PFSK-1 (cell line): ENCODE results near the gene SNRPA1.

ENCODE experiments used
- FOXP2 ChIP-seq: optimal IDR thresholded peaks from 2 replicates; pipeline ENCODE3; 2011; ENCODE audit warnings: borderline replicate concordance, control low read depth, inconsistent platforms; ENCODE audit not compliant: insufficient read depth; ENCODE audit errors: extremely low read length, extremely low read depth
- POLR2AphosphoS5 ChIP-seq: IDR thresholded peaks from 2 replicates; pipeline ENCODE4 v1.6.1; 2012; ENCODE audit warnings: low read depth, mild to moderate bottlenecking, control low read depth, low read length, moderate library complexity
- REST ChIP-seq, 2 experiments: IDR thresholded peaks; 2 replicates each; pipeline versions ENCODE4 v1.6.1 to v1.8.0; 2011 to 2012; ENCODE audit warnings: low read depth in 2 of 2, low read length in 2 of 2, control low read depth in 1 of 2, inconsistent platforms in 1 of 2, mild to moderate bottlenecking in 1 of 2, moderate library complexity in 1 of 2; ENCODE audit not compliant: insufficient read depth in 1 of 2
- SIN3A ChIP-seq: IDR thresholded peaks from 2 replicates; pipeline ENCODE4 v1.6.1; 2012; ENCODE audit warnings: mild to moderate bottlenecking, low read length, moderate library complexity, borderline replicate concordance; ENCODE audit not compliant: insufficient read depth
- TAF1 ChIP-seq: IDR thresholded peaks from 2 replicates; pipeline ENCODE4 v1.6.1; 2012; ENCODE audit warnings: low read length, control low read depth, borderline replicate concordance; ENCODE audit not compliant: insufficient read depth

Gene SNRPA1

DNA sequence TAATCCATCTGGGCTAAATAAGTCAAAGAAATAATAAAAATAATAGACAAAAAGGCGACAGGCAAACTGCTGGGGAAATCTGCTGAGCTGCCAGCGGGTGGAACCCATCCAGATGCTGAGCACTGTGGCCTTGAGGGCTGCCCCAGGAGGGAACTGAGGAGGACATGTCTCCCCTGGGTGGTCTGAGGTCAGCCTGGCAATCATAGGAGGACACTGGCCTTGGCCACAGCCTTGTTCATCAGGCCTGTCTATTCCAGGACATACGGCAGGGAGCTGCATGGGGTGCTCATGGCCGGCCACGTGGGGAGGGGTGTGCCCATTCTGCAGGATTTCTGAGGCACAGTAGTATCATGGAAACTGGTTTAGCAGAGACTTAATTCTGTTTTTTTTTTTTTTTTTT, 21.5 kb upstream of the SNRPA1 start:
- TF ChIP-seq TAF1, result no peak
- no peak for TF ChIP-seq POLR2AphosphoS5
- no peak for TF ChIP-seq FOXP2
- no peak for TF ChIP-seq REST (IDR thresholded peaks at IDR 0.05; ENCODE audit: insufficient read depth in 1 of 2, low read depth in 2 of 2, low read length in 2 of 2)
- TF ChIP-seq SIN3A, result no peak

DNA sequence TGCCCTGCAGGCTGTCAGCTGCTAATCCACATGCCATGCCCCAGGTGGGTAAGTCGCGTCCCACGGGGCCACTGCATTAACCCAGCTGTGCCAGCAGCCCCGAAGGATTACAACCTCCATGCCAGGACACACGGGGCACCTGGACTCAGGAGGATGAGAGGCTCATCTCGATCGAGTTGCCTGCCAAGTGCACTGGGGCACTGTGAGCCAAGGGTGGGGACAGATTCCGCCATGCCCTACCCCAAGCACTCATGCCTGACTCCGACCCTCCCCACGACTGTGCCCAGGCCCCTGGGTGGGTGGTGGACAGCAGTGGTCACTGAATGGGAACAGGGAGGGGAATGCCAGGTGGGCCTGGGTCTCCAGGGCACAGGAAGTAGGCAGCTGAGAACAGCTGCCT, 20.7 kb upstream of the SNRPA1 start:
- TF ChIP-seq REST (IDR thresholded peaks at IDR 0.05; ENCODE audit: insufficient read depth in 1 of 2, low read depth in 2 of 2, low read length in 2 of 2) (no peak), SIN3A (no peak), FOXP2 (no peak), TAF1 (no peak)

- TF ChIP-seq TAF1 (no peak), REST (IDR thresholded peaks at IDR 0.05; ENCODE audit: insufficient read depth in 1 of 2, low read depth in 2 of 2, low read length in 2 of 2) (no peak), POLR2AphosphoS5 (no peak), SIN3A (no peak), FOXP2 (no peak)
These were observed 19.5 kb upstream of the SNRPA1 start for GRCh38 chr15:101314336-101315125.

DNA sequence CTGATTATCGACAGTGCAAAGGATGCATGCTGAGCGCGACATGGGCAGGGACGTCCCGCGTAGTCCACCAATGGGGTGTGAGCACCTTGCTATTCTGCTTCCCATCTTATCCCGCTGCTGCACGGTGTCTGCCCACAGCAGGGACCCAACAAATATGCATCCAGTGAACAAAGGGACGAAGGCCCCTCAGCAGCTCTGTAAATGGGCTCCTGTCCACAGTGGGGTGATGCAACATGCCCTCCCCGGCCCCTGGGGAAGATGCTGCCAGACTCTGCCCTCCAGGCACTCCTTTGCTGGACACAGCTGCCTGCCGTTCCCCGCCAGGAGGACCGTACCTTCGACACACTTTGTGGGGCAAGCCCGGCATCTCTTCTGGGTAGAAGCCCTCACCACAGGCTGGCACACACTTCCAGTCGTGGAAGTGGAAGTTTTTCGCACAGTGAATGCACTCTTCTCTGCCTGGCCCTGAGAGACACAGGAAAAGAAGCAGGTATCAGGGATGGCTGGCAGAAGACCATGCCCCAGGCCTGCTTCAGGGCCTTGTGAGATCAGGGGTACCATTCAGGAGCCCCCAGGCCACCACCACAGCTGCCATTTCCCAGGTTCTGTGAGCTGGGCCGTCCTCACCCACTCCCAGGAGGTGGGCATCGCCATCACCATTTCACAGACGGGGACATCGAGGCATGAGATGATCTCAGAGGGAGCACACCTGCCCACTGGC, 18.2 kb upstream of the SNRPA1 start:
- TF ChIP-seq POLR2AphosphoS5 (no peak), FOXP2 (no peak), SIN3A (no peak), TAF1 (no peak), REST (IDR thresholded peaks at IDR 0.05; ENCODE audit: insufficient read depth in 1 of 2, low read depth in 2 of 2, low read length in 2 of 2) (no peak)

DNA sequence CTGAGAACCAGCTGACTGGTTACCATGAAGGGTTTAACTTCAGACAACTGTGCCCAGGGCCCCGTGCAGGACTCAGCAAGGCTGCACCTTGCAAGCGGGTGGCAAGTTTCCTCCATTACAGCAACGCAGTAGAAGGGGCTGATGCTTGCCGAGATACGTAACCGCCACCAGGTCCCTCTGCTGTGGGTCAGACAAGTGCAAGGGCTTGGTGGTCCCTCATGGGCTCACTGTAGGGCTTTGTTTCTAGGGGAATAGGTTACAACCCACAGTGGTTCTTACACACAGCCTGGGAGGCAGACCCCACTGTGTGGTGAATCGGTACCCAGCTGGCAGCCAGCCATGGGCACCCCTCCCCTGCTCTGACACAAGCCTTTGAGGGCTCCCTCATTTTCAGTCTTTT, 15.5 kb upstream of the SNRPA1 start:
- TF ChIP-seq POLR2AphosphoS5 (no peak), FOXP2 (no peak), TAF1 (no peak), REST (IDR thresholded peaks at IDR 0.05; ENCODE audit: insufficient read depth in 1 of 2, low read depth in 2 of 2, low read length in 2 of 2) (no peak), SIN3A (no peak)
